Activated naive CD4-positive, alpha-beta T cell treated with anti-CD3 and anti-CD28 coated beads, Interleukin-2, amount 10 ng/mL, durations not matched to agents 7 days and 5 days (primary cell): ENCODE measurements around the gene AHRR.
"Not testable (repeated sequence)": the region's sequence is repeated elsewhere in the genome, so short reads cannot be mapped to it uniquely, and the experiment has no call there.

ENCODE experiments used
- CTCF ChIA-PET: fragments of 350-600 bp; sonication (Branson Sonifier 250); formaldehyde crosslinking; loops from one replicate; lab custom pipeline; 2021; ENCODE audit warnings: antibody characterized with exemption; lab: Charles Lee
- DNase-seq: peaks from one replicate; pipeline ENCODE4 v3.0.0-alpha.2; 2020
- H3K27ac Mint-ChIP-seq: one replicate; pipeline ENCODE4 v1.8.0; 2021; ENCODE audit warnings: mild to moderate bottlenecking, moderate library complexity, mixed read lengths
- H3K27me3 Mint-ChIP-seq: one replicate; pipeline ENCODE4 v1.8.0; 2021; ENCODE audit warnings: mild to moderate bottlenecking, mixed read lengths
- H3K36me3 Mint-ChIP-seq: one replicate; pipeline ENCODE4 v1.8.0; 2021; ENCODE audit warnings: mixed read lengths
- H3K4me1 Mint-ChIP-seq: one replicate; pipeline ENCODE4 v1.8.0; 2021; ENCODE audit warnings: mixed read lengths
- H3K4me3 Mint-ChIP-seq: one replicate; pipeline ENCODE4 v1.8.0; 2021; ENCODE audit warnings: mild to moderate bottlenecking, moderate library complexity, mixed read lengths
- H3K9me3 Mint-ChIP-seq: one replicate; pipeline ENCODE4 v1.8.0; 2021; ENCODE audit warnings: mixed read lengths

Gene AHRR

GRCh38 chr5:297991-298736 lies 23.4 kb upstream of the AHRR start:
- not testable (repeated sequence) for H3K27ac Mint-ChIP-seq, H3K27me3 Mint-ChIP-seq, H3K9me3 Mint-ChIP-seq, DNase-seq, H3K4me3 Mint-ChIP-seq, H3K36me3 Mint-ChIP-seq
- peaks cover 37% of the 10 kb centered on the region for H3K4me1 Mint-ChIP-seq
- CTCF ChIA-PET, result interaction anchor here (1.5 kb wide), 1 partner anchor 19 kb away, joined by 4 read pairs; no protein-coding TSS in a partner anchor

GRCh38 chr5:298737-299125 lies 22.8 kb upstream of the AHRR start:
- no peaks in the 10 kb centered on the region for H3K9me3 Mint-ChIP-seq
- H3K27me3 Mint-ChIP-seq, result no peaks in the 10 kb centered on the region
- DNase-seq, result no peak
- H3K4me3 Mint-ChIP-seq, result no peak overlapping the region
- H3K27ac Mint-ChIP-seq, result no peak overlapping the region
- H3K4me1 Mint-ChIP-seq, result peaks cover 37% of the 10 kb centered on the region
- peaks cover 8% of the 10 kb centered on the region for H3K36me3 Mint-ChIP-seq
- CTCF ChIA-PET, result interaction anchor here (1.5 kb wide), 1 partner anchor 18 kb away, joined by 4 read pairs; no protein-coding TSS in a partner anchor

GRCh38 chr5:299921-300320 lies 21.6 kb upstream of the AHRR start:
- not testable (repeated sequence) for H3K4me3 Mint-ChIP-seq, DNase-seq, H3K9me3 Mint-ChIP-seq, H3K27ac Mint-ChIP-seq, H3K27me3 Mint-ChIP-seq, H3K36me3 Mint-ChIP-seq
- CTCF ChIA-PET, result interaction anchor here (0.9 kb wide), 1 partner anchor 147 kb away, joined by 3 read pairs; no protein-coding TSS in a partner anchor
- H3K4me1 Mint-ChIP-seq, result peaks cover 37% of the 10 kb centered on the region

- CTCF ChIA-PET, H3K27ac Mint-ChIP-seq, DNase-seq, H3K4me3 Mint-ChIP-seq, H3K9me3 Mint-ChIP-seq, H3K27me3 Mint-ChIP-seq, H3K36me3 Mint-ChIP-seq: not testable (repeated sequence)
- H3K4me1 Mint-ChIP-seq, result peaks cover 36% of the 10 kb centered on the region
These were observed 20.7 kb upstream of the AHRR start for GRCh38 chr5:300691-301435.

- H3K27me3 Mint-ChIP-seq, H3K9me3 Mint-ChIP-seq, CTCF ChIA-PET, DNase-seq, H3K4me3 Mint-ChIP-seq, H3K36me3 Mint-ChIP-seq, H3K27ac Mint-ChIP-seq: not testable (repeated sequence)
- peaks cover 20% of the 10 kb centered on the region for H3K4me1 Mint-ChIP-seq
These were observed 19.1 kb upstream of the AHRR start for GRCh38 chr5:302416-302815.

GRCh38 chr5:302966-303365 lies 18.5 kb upstream of the AHRR start:
- Mint-ChIP-seq H3K27me3 (no peaks in the 10 kb centered on the region), H3K4me1 (peaks cover 17% of the 10 kb centered on the region), H3K27ac (no peak overlapping the region), H3K9me3 (no peaks in the 10 kb centered on the region), H3K4me3 (no peak overlapping the region), H3K36me3 (peaks cover 7% of the 10 kb centered on the region)
- CTCF ChIA-PET, result no interaction called here
- no peak for DNase-seq

- H3K27me3 Mint-ChIP-seq, H3K4me3 Mint-ChIP-seq, H3K27ac Mint-ChIP-seq, DNase-seq, H3K9me3 Mint-ChIP-seq, H3K36me3 Mint-ChIP-seq, CTCF ChIA-PET: not testable (repeated sequence)
- H3K4me1 Mint-ChIP-seq, result peaks cover 17% of the 10 kb centered on the region
These were observed 17.8 kb upstream of the AHRR start for GRCh38 chr5:303741-304140.

GRCh38 chr5:305050-305449 lies 16.5 kb upstream of the AHRR start:
- H3K27ac Mint-ChIP-seq, result no peak overlapping the region
- H3K9me3 Mint-ChIP-seq, result no peaks in the 10 kb centered on the region
- H3K36me3 Mint-ChIP-seq, result peaks cover 10% of the 10 kb centered on the region
- DNase-seq, result no peak
- CTCF ChIA-PET, result no interaction called here
- H3K27me3 Mint-ChIP-seq, result no peaks in the 10 kb centered on the region
- H3K4me1 Mint-ChIP-seq, result peaks cover 14% of the 10 kb centered on the region
- no peak overlapping the region for H3K4me3 Mint-ChIP-seq

- H3K9me3 Mint-ChIP-seq, result no peaks in the 10 kb centered on the region
- H3K27ac Mint-ChIP-seq, result no peak overlapping the region
- no peak for DNase-seq
- H3K27me3 Mint-ChIP-seq, result no peaks in the 10 kb centered on the region
- CTCF ChIA-PET, result no interaction called here
- peaks cover 10% of the 10 kb centered on the region for H3K36me3 Mint-ChIP-seq
- no peak overlapping the region for H3K4me3 Mint-ChIP-seq
- H3K4me1 Mint-ChIP-seq, result peaks cover 14% of the 10 kb centered on the region
These were observed 16.1 kb upstream of the AHRR start for GRCh38 chr5:305459-305858.

- Mint-ChIP-seq H3K4me1 (peaks cover 14% of the 10 kb centered on the region), H3K27ac (no peak overlapping the region), H3K36me3 (peaks cover 11% of the 10 kb centered on the region), H3K9me3 (no peaks in the 10 kb centered on the region), H3K27me3 (no peaks in the 10 kb centered on the region), H3K4me3 (no peak overlapping the region)
- DNase-seq, result no peak
- CTCF ChIA-PET, result interaction anchor here (0.7 to 1.0 kb wide), 2 partner anchors 74 to 360 kb away, joined by 3 read pairs; no protein-coding TSS in a partner anchor
These were observed 15.3 kb upstream of the AHRR start for GRCh38 chr5:306011-306805.

GRCh38 chr5:307306-307705 lies 14.2 kb upstream of the AHRR start:
- Mint-ChIP-seq H3K4me1 (peaks cover 4% of the 10 kb centered on the region), H3K4me3 (no peak overlapping the region), H3K9me3 (no peaks in the 10 kb centered on the region), H3K27me3 (no peaks in the 10 kb centered on the region), H3K36me3 (peaks cover 16% of the 10 kb centered on the region), H3K27ac (no peak overlapping the region)
- CTCF ChIA-PET, result interaction anchor here (1.6 kb wide), 1 partner anchor 139 kb away, joined by 3 read pairs; no protein-coding TSS in a partner anchor
- no peak for DNase-seq

GRCh38 chr5:307794-308579 lies 13.5 kb upstream of the AHRR start:
- CTCF ChIA-PET, result interaction anchor here (1.6 kb wide), 1 partner anchor 138 kb away, joined by 3 read pairs; no protein-coding TSS in a partner anchor
- peaks cover 16% of the 10 kb centered on the region for H3K36me3 Mint-ChIP-seq
- no peaks in the 10 kb centered on the region for H3K27me3 Mint-ChIP-seq
- H3K27ac Mint-ChIP-seq, result no peak overlapping the region
- no peak overlapping the region for H3K4me3 Mint-ChIP-seq
- no peaks in the 10 kb centered on the region for H3K4me1 Mint-ChIP-seq
- no peaks in the 10 kb centered on the region for H3K9me3 Mint-ChIP-seq
- DNase-seq, result no peak

GRCh38 chr5:308672-309271 lies 12.7 kb upstream of the AHRR start:
- H3K4me1 Mint-ChIP-seq, result no peaks in the 10 kb centered on the region
- DNase-seq, result no peak
- H3K4me3 Mint-ChIP-seq, result no peak overlapping the region
- H3K27me3 Mint-ChIP-seq, result no peaks in the 10 kb centered on the region
- H3K36me3 Mint-ChIP-seq, result peaks cover 16% of the 10 kb centered on the region
- no peaks in the 10 kb centered on the region for H3K9me3 Mint-ChIP-seq
- H3K27ac Mint-ChIP-seq, result no peak overlapping the region
- CTCF ChIA-PET, result interaction anchor here (1.6 kb wide), 1 partner anchor 138 kb away, joined by 3 read pairs; no protein-coding TSS in a partner anchor
